Brain microvascular endothelial cell (primary cell): Measurements from ENCODE around the gene FSTL4.
"Not testable (repeated sequence)": the region's sequence is repeated elsewhere in the genome, so short reads cannot be mapped to it uniquely, and the experiment has no call there.

Experiments used
- DNase-seq: peaks from one replicate; pipeline ENCODE4 v3.0.0-alpha.2; 2020
- H3K27ac ChIP-seq: fragments of 250-450 bp; sonication (Bioruptor Pico); 2 replicates; pipeline ENCODE4 v1.5.1; 2020; ENCODE audit warnings: mild to moderate bottlenecking, moderate library complexity
- H3K27me3 ChIP-seq: fragments of 250-450 bp; sonication (Bioruptor Pico); replicated peaks from 2 replicates; pipeline ENCODE4 v1.5.1; 2020; ENCODE audit warnings: mild to moderate bottlenecking
- H3K36me3 ChIP-seq: fragments of 250-450 bp; sonication (Bioruptor Pico); replicated peaks from 2 replicates; pipeline ENCODE4 v1.5.1; 2020; ENCODE audit warnings: mild to moderate bottlenecking
- H3K4me3 ChIP-seq: 2 replicates; pipeline ENCODE4 v1.5.1; 2011; ENCODE audit warnings: low read depth, mild to moderate bottlenecking, control low read depth, low read length, moderate library complexity
- CTCF ChIP-seq: IDR thresholded peaks from 2 replicates; pipeline ENCODE4 v1.5.1; 2011; ENCODE audit warnings: low read depth, mild to moderate bottlenecking, moderate library complexity, low read length, control low read depth, inconsistent platforms; ENCODE audit errors: missing control alignments
- in situ Hi-C: cut with HindIII; loops from 2 replicates; pipeline ENCODE4 v1.10.0; 2017; ENCODE audit warnings: low sequenced_read_pairs, low pct_ligation_motif_present

Gene FSTL4

GRCh38 chr5:133449181-133449580 is 163.2 kb downstream of the FSTL4 start:
- in situ Hi-C loops: no loop called here
- H3K27ac ChIP-seq: no peak overlapping the region

GRCh38 chr5:133446440-133446839 is 165.9 kb downstream of the FSTL4 start:
- H3K27me3 ChIP-seq: no peaks in the 10 kb centered on the region
- in situ Hi-C loops: no loop called here
- TF ChIP-seq CTCF: no peak
- H3K36me3 ChIP-seq: no peaks in the 10 kb centered on the region
- no peak for DNase-seq
- H3K27ac ChIP-seq: no peak overlapping the region
- H3K4me3 ChIP-seq: no peak overlapping the region

More at GRCh38 chr5:133449181-133449580, 163.2 kb downstream of the FSTL4 start:
- Histone ChIP-seq H3K27me3 (no peaks in the 10 kb centered on the region), H3K36me3 (no peaks in the 10 kb centered on the region), H3K4me3 (no peak overlapping the region)
- no peak for TF ChIP-seq CTCF
- no peak for DNase-seq

- Histone ChIP-seq H3K27me3 (no peaks in the 10 kb centered on the region), H3K27ac (no peak overlapping the region), H3K36me3 (no peaks in the 10 kb centered on the region), H3K4me3 (no peak overlapping the region)
- in situ Hi-C loops: no loop called here
- no peak for DNase-seq
- TF ChIP-seq CTCF: no peak
Measured at GRCh38 chr5:133445744-133446143, 166.6 kb downstream of the FSTL4 start.

GRCh38 chr5:133445204-133445603 is 167.1 kb downstream of the FSTL4 start:
- in situ Hi-C loops, H3K4me3 ChIP-seq, DNase-seq, H3K27ac ChIP-seq, H3K27me3 ChIP-seq, H3K36me3 ChIP-seq: not testable (repeated sequence)

- H3K4me3 ChIP-seq: no peak overlapping the region
- in situ Hi-C loops: no loop called here
- H3K36me3 ChIP-seq: no peaks in the 10 kb centered on the region
- no peak for TF ChIP-seq CTCF
- no peaks in the 10 kb centered on the region for H3K27me3 ChIP-seq
- no peak overlapping the region for H3K27ac ChIP-seq
- DNase-seq: no peak
Measured at GRCh38 chr5:133444711-133445110, 167.6 kb downstream of the FSTL4 start.

GRCh38 chr5:133441166-133441815 is 171.1 kb downstream of the FSTL4 start:
- H3K36me3 ChIP-seq: no peaks in the 10 kb centered on the region
- in situ Hi-C loops: no loop called here
- DNase-seq: no peak
- TF ChIP-seq CTCF: no peak
- H3K27ac ChIP-seq: no peak overlapping the region
- no peak overlapping the region for H3K4me3 ChIP-seq
- no peaks in the 10 kb centered on the region for H3K27me3 ChIP-seq
